Spleen (tissue), 7 donors: ENCODE measurements around the gene HELB.

Experiments used
- POLR2A ChIP-seq, 3 donors: fragments of 450-650 bp; IDR thresholded peaks; one replicate each; pipeline ENCODE4 v1.5.1; 2017; ENCODE audit warnings: antibody characterized with exemption in 3 of 3, mild to moderate bottlenecking in 1 of 3
- POLR2AphosphoS5 ChIP-seq, 3 donors: sonication (generic); formaldehyde crosslinking; IDR thresholded peaks; one replicate each; pipeline ENCODE4 v1.5.1; 2017; ENCODE audit warnings: antibody characterized with exemption in 3 of 3
- TF ChIP-seq, protein P1 (sequence below), 11 experiments: fragments of 200-600 bp in 7 of 11; fragments of 450-650 bp in 4 of 11; sonication (generic) in 4 of 11; IDR thresholded peaks in 8 of 11; conservative IDR thresholded peaks in 3 of 11; 1 replicate in 7 of 11; 2 replicates in 4 of 11; pipeline versions ENCODE4 v1.4.0 to v1.8.0; 2016 to 2021; ENCODE audit warnings: antibody characterized with exemption in 11 of 11, inconsistent platforms in 4 of 11, mild to moderate bottlenecking in 1 of 11
- donor health status: DM: no; HTN: no; CAD: no; lungs with moderate emphysema.
- donor health status: DM: no; HTN: no; CAD: no.
- donor health status: DM: no; HTN: no; CAD: no.

DNA sequence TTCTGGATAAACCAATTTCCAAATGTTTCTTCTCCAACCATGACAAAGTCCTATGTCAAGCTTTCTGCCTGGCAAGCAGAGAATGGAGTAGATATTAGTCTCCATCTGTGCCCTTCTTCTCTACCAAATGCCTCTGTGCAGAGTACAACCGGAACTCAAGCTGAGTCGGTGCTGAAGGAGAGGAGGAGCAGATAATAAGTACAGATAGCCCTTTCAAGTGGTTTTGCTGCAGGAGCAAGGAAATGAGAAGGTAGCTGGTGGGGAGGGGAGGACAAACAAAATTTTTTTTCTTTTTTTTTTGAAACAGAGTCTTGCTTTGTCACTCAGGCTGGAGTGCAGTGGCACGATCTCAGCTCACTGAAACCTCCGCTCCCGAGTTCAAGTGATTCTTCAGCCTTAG lies 14.2 kb upstream of the HELB start:
- TF ChIP-seq POLR2AphosphoS5 (IDR thresholded peaks at IDR 0.05) (peak in 1 of 3 donors; percentile 49), POLR2A (IDR thresholded peaks at IDR 0.05) (no peak)
- TF ChIP-seq, protein P1, sequence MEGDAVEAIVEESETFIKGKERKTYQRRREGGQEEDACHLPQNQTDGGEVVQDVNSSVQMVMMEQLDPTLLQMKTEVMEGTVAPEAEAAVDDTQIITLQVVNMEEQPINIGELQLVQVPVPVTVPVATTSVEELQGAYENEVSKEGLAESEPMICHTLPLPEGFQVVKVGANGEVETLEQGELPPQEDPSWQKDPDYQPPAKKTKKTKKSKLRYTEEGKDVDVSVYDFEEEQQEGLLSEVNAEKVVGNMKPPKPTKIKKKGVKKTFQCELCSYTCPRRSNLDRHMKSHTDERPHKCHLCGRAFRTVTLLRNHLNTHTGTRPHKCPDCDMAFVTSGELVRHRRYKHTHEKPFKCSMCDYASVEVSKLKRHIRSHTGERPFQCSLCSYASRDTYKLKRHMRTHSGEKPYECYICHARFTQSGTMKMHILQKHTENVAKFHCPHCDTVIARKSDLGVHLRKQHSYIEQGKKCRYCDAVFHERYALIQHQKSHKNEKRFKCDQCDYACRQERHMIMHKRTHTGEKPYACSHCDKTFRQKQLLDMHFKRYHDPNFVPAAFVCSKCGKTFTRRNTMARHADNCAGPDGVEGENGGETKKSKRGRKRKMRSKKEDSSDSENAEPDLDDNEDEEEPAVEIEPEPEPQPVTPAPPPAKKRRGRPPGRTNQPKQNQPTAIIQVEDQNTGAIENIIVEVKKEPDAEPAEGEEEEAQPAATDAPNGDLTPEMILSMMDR (IDR thresholded peaks at IDR 0.05 in 8 of 11, conservative IDR thresholded peaks at IDR 0.05 in 3 of 11), result no peak
